GM19328 (cell line): ENCODE results near the gene MICU1.
A peak's percentile ranks its signal among the peaks of the same experiment; 100 is the strongest.

Experiments used
- ATAC-seq: cut with Tn5 transposase; IDR thresholded peaks from one replicate; pipeline ENCODE4 v1.9.1; 2021; ENCODE audit warnings: mild to moderate bottlenecking, moderate library complexity; ENCODE audit not compliant: unreplicated experiment

MICU1 gene

GRCh38 chr10:72319416-72320254 is 306.2 kb downstream of the MICU1 start:
- peak; percentile 58 for ATAC-seq

- ATAC-seq, result no peak
Measured at GRCh38 chr10:72318418-72319262, 307.2 kb downstream of the MICU1 start.
